H1 (cell line): ENCODE data around the gene RAB26. TPM values are rescaled to one million over a fixed set of nuclear protein-coding genes. Genes with fewer than 3 reads are reported as not detected.

ENCODE experiments used
- ATF2 ChIP-seq: IDR thresholded peaks from 2 replicates; pipeline ENCODE4 v1.6.1; 2012; ENCODE audit warnings: low read length, inconsistent platforms
- BCL11A ChIP-seq, 2 experiments: IDR thresholded peaks; one replicate each; pipeline ENCODE4 v1.6.1; 2011; ENCODE audit warnings: low read depth in 2 of 2, low read length in 2 of 2, mild to moderate bottlenecking in 2 of 2
- CBX5 ChIP-seq: fragments of 300-800, 300-1000 bp; sonication (generic); IDR thresholded peaks from 2 replicates; pipeline ENCODE4 v1.7.1; 2016; ENCODE audit warnings: antibody characterized with exemption, low read length, low read depth
- CHD7 ChIP-seq: fragments of 300-600 bp; sonication (generic); IDR thresholded peaks from 2 replicates; pipeline ENCODE4 v1.7.1; 2012; ENCODE audit warnings: low read length, moderate library complexity, mild to moderate bottlenecking, inconsistent platforms; ENCODE audit not compliant: insufficient replicate concordance
- EGR1 ChIP-seq: IDR thresholded peaks from 2 replicates; pipeline ENCODE4 v1.6.1; 2011; ENCODE audit warnings: low read depth, low read length, borderline replicate concordance
- JUN ChIP-seq: IDR thresholded peaks from 2 replicates; pipeline ENCODE4 v1.6.1; 2011; ENCODE audit warnings: low read depth, mild to moderate bottlenecking, improper control_type of control experiment, low read length
- KDM4A ChIP-seq: IDR thresholded peaks from one replicate; pipeline ENCODE4 v1.7.1; 2012; ENCODE audit warnings: low read depth, mild to moderate bottlenecking, moderate library complexity, low read length, inconsistent platforms; ENCODE audit not compliant: severe bottlenecking
- KDM5A ChIP-seq: fragments of 200-600 bp; IDR thresholded peaks from 2 replicates; pipeline ENCODE4 v1.7.1; 2012; ENCODE audit warnings: mild to moderate bottlenecking, low read length, inconsistent platforms, mixed read lengths
- polyA plus RNA-seq, 7 experiments: library from polyadenylated mRNA; depleted of rRNA in 3 of 7; stranded (reverse) in 5 of 7; unstranded in 2 of 7; fragments of >200 nt in 5 of 7; fragments of 200-250 nt in 2 of 7; gene quantifications; 1 replicate in 5 of 7; 2 replicates in 1 of 7; 4 replicates in 1 of 7; pipeline versions ENCODE4 v1.2.1 to v1.2.3, GENCODE V29; 2011 to 2013; ENCODE audit warnings: missing spikeins in 2 of 7, mixed read lengths in 2 of 7
- total RNA-seq: library from RNA; stranded (reverse); fragmentation: NEBNext Ultra II Directional; extraction: Animal tissue kit (Norgen Biotek cat#: 25700); gene quantifications from 2 replicates; pipeline ENCODE4 v1.2.1, GENCODE V29; 2021

RAB26 gene
- total and polyA plus RNA-seq, 2 of the 8 experiments (the other 6 are each of a cell fraction or from before 2014, with no cell fraction given) = 4.3 to 5.4 TPM

GRCh38 chr16:2199621-2200139 is 51.3 kb downstream of the RAB26 start (continued):
- TF ChIP-seq CHD7 (no peak), ATF2 (no peak), JUN (no peak), BCL11A (IDR thresholded peaks at IDR 0.05; ENCODE audit: low read depth in 2 of 2, low read length in 2 of 2) (no peak), KDM4A (no peak), CBX5 (no peak), EGR1 (no peak), KDM5A (no peak)
